ENCODE results near the gene RPL41.

RPL41 gene

DNA sequence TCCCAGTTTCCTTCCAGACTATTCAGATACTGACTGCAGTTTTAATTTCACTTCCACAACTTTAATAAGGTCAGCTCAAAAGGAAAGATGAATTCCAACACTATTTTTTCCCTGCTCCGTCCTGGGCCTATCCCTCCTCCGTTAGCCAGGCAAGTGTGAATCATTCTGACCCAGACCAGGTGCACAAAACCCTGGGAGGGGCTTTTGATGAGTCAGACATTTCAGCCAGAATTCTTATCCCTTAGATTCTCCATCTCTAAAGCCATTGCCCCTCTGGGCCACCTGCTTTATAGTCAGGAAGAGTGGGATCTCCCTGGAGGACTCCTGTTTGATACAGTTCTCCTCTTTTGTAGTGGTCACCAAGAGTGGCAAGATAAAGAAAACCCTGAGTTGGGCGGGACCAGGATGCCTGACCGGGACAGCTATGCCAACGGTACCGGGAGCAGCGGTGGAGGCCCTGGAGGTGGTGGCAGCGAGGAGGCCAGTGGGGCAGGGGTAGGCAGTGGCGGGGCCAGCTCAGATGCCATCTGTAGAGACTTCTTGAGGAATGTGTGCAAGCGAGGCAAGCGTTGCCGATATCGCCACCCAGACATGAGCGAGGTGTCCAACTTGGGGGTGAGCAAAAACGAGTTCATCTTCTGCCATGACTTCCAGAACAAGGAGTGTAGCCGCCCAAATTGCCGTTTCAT, 3.9 kb downstream of the RPL41 start:
- TF ChIP-seq, protein P1, sequence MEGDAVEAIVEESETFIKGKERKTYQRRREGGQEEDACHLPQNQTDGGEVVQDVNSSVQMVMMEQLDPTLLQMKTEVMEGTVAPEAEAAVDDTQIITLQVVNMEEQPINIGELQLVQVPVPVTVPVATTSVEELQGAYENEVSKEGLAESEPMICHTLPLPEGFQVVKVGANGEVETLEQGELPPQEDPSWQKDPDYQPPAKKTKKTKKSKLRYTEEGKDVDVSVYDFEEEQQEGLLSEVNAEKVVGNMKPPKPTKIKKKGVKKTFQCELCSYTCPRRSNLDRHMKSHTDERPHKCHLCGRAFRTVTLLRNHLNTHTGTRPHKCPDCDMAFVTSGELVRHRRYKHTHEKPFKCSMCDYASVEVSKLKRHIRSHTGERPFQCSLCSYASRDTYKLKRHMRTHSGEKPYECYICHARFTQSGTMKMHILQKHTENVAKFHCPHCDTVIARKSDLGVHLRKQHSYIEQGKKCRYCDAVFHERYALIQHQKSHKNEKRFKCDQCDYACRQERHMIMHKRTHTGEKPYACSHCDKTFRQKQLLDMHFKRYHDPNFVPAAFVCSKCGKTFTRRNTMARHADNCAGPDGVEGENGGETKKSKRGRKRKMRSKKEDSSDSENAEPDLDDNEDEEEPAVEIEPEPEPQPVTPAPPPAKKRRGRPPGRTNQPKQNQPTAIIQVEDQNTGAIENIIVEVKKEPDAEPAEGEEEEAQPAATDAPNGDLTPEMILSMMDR (IDR thresholded peaks at IDR 0.05; ENCODE audit: low read length, missing control alignments) = no peak
- no peak overlapping the region for H3K4me3 ChIP-seq (replicated peaks; ENCODE audit: low read depth, low read length)
- no peak for DNase-seq (ENCODE audit: low read depth)

DNA sequence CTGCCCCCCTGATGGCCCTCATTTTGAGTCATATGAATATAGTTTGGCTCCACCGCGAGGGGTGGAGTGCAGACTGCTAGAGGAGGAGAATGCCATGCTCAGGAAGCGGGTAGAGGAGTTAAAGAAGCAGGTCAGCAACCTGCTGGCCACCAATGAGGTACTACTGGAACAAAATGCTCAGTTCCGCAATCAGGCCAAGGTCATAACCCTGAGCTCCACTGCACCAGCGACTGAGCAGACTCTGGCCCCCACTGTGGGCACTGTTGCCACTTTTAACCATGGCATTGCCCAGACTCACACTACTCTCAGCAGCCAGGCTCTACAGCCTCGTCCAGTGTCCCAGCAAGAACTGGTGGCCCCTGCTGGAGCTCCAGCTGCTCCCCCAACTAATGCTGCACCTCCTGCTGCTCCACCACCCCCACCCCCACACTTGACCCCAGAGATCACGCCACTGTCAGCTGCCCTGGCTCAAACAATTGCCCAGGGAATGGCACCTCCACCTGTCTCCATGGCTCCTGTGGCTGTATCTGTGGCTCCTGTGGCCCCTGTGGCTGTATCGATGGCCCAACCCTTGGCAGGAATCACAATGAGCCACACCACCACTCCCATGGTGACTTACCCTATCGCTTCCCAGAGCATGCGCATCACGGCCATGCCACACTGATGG, 4.9 kb downstream of the RPL41 start:
- no peak for DNase-seq (ENCODE audit: low read depth)
- TF ChIP-seq, protein P1 (IDR thresholded peaks at IDR 0.05; ENCODE audit: low read length, missing control alignments) = no peak
- no peak overlapping the region for H3K4me3 ChIP-seq (replicated peaks; ENCODE audit: low read depth, low read length)

DNA sequence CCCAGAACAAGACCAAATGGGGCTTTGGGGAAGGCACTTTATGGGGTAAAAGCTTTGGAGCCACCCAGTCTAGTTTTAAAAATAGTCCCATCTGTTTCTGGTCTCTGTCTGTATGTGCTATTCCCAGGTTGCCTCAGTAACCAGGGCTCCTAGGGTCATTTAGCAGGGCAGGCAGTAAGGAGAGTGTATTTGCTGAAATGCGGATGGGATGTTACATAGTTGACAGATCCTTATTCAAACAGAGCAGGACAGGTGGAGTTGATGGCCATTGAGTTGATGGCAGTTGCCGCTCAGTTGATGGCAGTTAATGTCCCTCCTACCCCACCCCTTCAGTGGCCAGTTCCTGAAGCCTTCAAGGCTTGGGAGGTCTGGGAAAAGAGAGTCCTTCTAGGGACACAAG, 6.2 kb downstream of the RPL41 start:
- DNase-seq (ENCODE audit: low read depth) = no peak
- H3K4me3 ChIP-seq (replicated peaks; ENCODE audit: low read depth, low read length) = no peak overlapping the region
- TF ChIP-seq, protein P1 (IDR thresholded peaks at IDR 0.05; ENCODE audit: low read length, missing control alignments) = no peak

DNA sequence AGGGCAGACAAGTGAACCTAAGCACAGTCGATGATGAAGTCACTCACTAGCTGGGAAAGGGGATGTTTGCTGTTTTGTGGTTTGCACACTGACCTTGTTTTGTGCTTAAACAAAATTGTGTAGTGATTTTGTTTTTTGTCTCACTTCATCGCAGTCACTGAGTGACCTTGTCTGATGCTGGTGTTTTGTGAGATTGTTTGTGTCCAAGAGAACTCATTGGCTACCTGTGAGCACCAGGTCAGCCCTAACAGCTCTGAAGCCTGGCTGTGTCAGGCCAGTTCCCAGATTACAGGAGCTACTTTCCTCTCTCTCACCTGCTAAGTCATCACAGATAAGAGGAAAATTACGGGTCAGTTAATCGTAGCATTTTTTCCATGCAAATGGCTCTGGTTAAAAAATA, 7.7 kb downstream of the RPL41 start:
- no peak for DNase-seq (ENCODE audit: low read depth)
- TF ChIP-seq, protein P1 (IDR thresholded peaks at IDR 0.05; ENCODE audit: low read length, missing control alignments) = no peak
- H3K4me3 ChIP-seq (replicated peaks; ENCODE audit: low read depth, low read length) = no peak overlapping the region

DNA sequence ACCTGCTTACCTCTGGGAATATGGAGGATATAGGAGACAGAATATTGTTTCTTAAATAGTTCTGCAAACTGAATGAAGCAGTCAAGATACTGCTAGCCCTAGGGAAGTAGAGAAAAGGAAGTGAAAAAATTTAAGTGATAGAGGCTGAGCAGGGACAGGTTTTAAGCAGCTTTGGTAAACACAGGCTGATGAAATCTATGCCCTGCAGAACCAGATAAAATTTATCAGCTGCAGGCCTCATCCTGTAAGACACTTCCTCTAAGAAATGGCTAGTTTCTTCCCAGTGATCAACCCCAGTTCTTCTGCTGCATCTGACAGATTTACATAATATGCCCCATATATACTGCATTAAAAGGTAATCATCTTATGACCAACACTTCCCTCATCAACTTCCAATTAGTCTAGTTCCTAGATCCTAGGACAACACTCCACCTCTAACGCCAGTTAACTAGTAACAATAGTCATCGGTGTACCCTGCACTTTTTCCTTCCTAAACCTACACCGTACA, 10.4 kb downstream of the RPL41 start:
- TF ChIP-seq, protein P1 (IDR thresholded peaks at IDR 0.05; ENCODE audit: low read length, missing control alignments) = no peak
- no peak for DNase-seq (ENCODE audit: low read depth)
- no peak overlapping the region for H3K4me3 ChIP-seq (replicated peaks; ENCODE audit: low read depth, low read length)

DNA sequence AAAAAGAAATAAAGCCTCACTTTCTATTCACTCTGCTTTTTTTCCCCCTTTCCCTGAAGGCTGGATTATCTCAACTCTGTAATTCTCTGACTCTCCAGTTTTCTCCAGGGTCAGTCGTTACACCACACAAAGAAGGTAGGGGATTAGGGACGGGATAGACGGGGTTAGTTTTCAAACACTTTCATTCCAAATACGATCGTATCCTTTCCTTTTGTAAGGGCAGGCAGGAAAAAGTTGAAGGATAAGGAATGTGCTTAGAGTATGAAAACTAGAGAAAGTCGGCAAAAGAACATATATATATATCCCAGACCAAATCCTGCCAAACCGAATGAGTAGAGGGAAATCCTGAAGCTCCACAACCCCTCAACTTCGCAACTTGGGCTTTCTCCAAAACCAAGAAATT, 11.1 kb downstream of the RPL41 start:
- DNase-seq (ENCODE audit: low read depth) = no peak
- TF ChIP-seq, protein P1 (IDR thresholded peaks at IDR 0.05; ENCODE audit: low read length, missing control alignments) = no peak
- peak overlapping the region; percentile 53 for H3K4me3 ChIP-seq (replicated peaks; ENCODE audit: low read depth, low read length)
